HG02981 (cell line): ENCODE measurements around the gene NUP214.
"Not testable (repeated sequence)": the region's sequence is repeated elsewhere in the genome, so short reads cannot be mapped to it uniquely, and the experiment has no call there.

Experiments used
- ATAC-seq: cut with Tn5 transposase; IDR thresholded peaks from one replicate; pipeline ENCODE4 v1.9.1; 2021; ENCODE audit warnings: mild to moderate bottlenecking, moderate library complexity; ENCODE audit not compliant: unreplicated experiment

NUP214 gene

GRCh38 chr9:131257266-131258025 lies 132.1 kb downstream of the NUP214 start:
- no peak for ATAC-seq

- no peak for ATAC-seq
Observed at GRCh38 chr9:131258186-131258585, 132.8 kb downstream of the NUP214 start.

- no peak for ATAC-seq
Observed at GRCh38 chr9:131258698-131259431, 133.5 kb downstream of the NUP214 start.

GRCh38 chr9:131259432-131259898 lies 134.1 kb downstream of the NUP214 start:
- no peak for ATAC-seq

GRCh38 chr9:131259916-131260597 lies 134.7 kb downstream of the NUP214 start:
- no peak for ATAC-seq

GRCh38 chr9:131260751-131261452 lies 135.5 kb downstream of the NUP214 start:
- ATAC-seq: no peak

GRCh38 chr9:131262327-131263032 lies 137.1 kb downstream of the NUP214 start:
- ATAC-seq: peak; percentile 44

GRCh38 chr9:131263033-131263343 lies 137.6 kb downstream of the NUP214 start:
- not testable (repeated sequence) for ATAC-seq

GRCh38 chr9:131263701-131264100 lies 138.3 kb downstream of the NUP214 start:
- ATAC-seq: no peak

GRCh38 chr9:131264231-131264630 lies 138.8 kb downstream of the NUP214 start:
- no peak for ATAC-seq

GRCh38 chr9:131266266-131267229 lies 141.2 kb downstream of the NUP214 start:
- no peak for ATAC-seq

- ATAC-seq: no peak
Observed at GRCh38 chr9:131270171-131271015, 145.0 kb downstream of the NUP214 start.

- ATAC-seq: not testable (repeated sequence)
Observed at GRCh38 chr9:131271016-131271273, 145.6 kb downstream of the NUP214 start.

- ATAC-seq: no peak
Observed at GRCh38 chr9:131271506-131271931, 146.1 kb downstream of the NUP214 start.

- ATAC-seq: no peak
Observed at GRCh38 chr9:131272212-131272611, 146.8 kb downstream of the NUP214 start.

- ATAC-seq: no peak
Observed at GRCh38 chr9:131273146-131273855, 147.9 kb downstream of the NUP214 start.

GRCh38 chr9:131273856-131274673 lies 148.7 kb downstream of the NUP214 start:
- ATAC-seq: no peak
